Sigmoid colon (tissue), 4 donors: ENCODE measurements around the gene TCEAL3.

Experiments
- EP300 ChIP-seq, 4 donors: sonication (generic); formaldehyde crosslinking; IDR thresholded peaks; one replicate each; pipeline ENCODE4 v1.6.1; 2017; ENCODE audit warnings: antibody characterized with exemption in 4 of 4
- POLR2A ChIP-seq, 2 donors: fragments of 450-650 bp; IDR thresholded peaks; one replicate each; pipeline ENCODE4 v1.6.1; 2016; ENCODE audit warnings: antibody characterized with exemption in 2 of 2, mild to moderate bottlenecking in 2 of 2, moderate library complexity in 2 of 2
- POLR2AphosphoS5 ChIP-seq, 4 donors: sonication (generic); formaldehyde crosslinking; IDR thresholded peaks; one replicate each; pipeline ENCODE4 v1.6.1; 2017; ENCODE audit warnings: antibody characterized with exemption in 4 of 4

GRCh38 chrX:103644125-103644524, 36.4 kb downstream of the TCEAL3 start:
- no peak for TF ChIP-seq POLR2A (IDR thresholded peaks at IDR 0.05)
- TF ChIP-seq POLR2AphosphoS5 (IDR thresholded peaks at IDR 0.05): no peak
- TF ChIP-seq EP300 (IDR thresholded peaks at IDR 0.05): no peak
